ENCODE measurements around the gene PRKG1. TPM values are rescaled to one million over a fixed set of nuclear protein-coding genes. Genes with fewer than 3 reads are reported as not detected.
A peak's percentile ranks its signal among the peaks of the same experiment; 100 is the strongest.

The PRKG1 gene
- total RNA-seq, 2 donors from 2014 or later = 1.3 to 2.7 TPM

- Mint-ChIP-seq H3K9me3 (peaks cover 2% of the 10 kb centered on the region), H3K27me3 (ENCODE audit: insufficient read depth) (peaks cover 8% of the 10 kb centered on the region), H3K4me1 (peaks cover 8% of the 10 kb centered on the region), H3K27ac (no peak overlapping the region), H3K36me3 (ENCODE audit: low read depth) (no peaks in the 10 kb centered on the region), H3K4me3 (no peak overlapping the region)
- H3K9ac ChIP-seq (ENCODE audit: extremely low read depth, low read length, poor library complexity, severe bottlenecking) = no peak overlapping the region
- no peak for TF ChIP-seq CTCF (conservative IDR thresholded peaks at IDR 0.05)
- no peaks in the 10 kb centered on the region for H3K9me3 ChIP-seq (ENCODE audit: control insufficient read depth, low read length)
- no peaks in the 10 kb centered on the region for H3K36me3 ChIP-seq (ENCODE audit: control insufficient read depth, insufficient read depth, low read length)
- peaks cover 3% of the 10 kb centered on the region for H3K4me1 ChIP-seq (ENCODE audit: control insufficient read depth, insufficient read depth, low read length)
- no peak overlapping the region for H3K4me3 ChIP-seq (ENCODE audit: low read length)
- no peak overlapping the region for H3K27ac ChIP-seq (ENCODE audit: low read depth, low read length)
- 82 to 94% methylated on average over 2 of the region's 2 CpGs for WGBS, 2 experiments (ENCODE audit: insufficient coverage in 1 of 2, insufficient read length in 1 of 2)
- no peak for DNase-seq
- peaks cover 35% of the 10 kb centered on the region for H3K27me3 ChIP-seq (ENCODE audit: control insufficient read depth, insufficient read depth, low read length, poor library complexity, severe bottlenecking)
These were observed 395.4 kb downstream of the PRKG1 start for GRCh38 chr10:51469686-51470085.

GRCh38 chr10:51471271-51471670 lies 397.0 kb downstream of the PRKG1 start:
- TF ChIP-seq CTCF (conservative IDR thresholded peaks at IDR 0.05) = no peak
- Mint-ChIP-seq H3K27me3 (ENCODE audit: insufficient read depth) (peaks cover 8% of the 10 kb centered on the region), H3K9me3 (no peaks in the 10 kb centered on the region), H3K4me1 (peaks cover 15% of the 10 kb centered on the region), H3K27ac (no peak overlapping the region), H3K36me3 (ENCODE audit: low read depth) (no peaks in the 10 kb centered on the region), H3K4me3 (no peak overlapping the region)
- peaks cover 3% of the 10 kb centered on the region for H3K4me1 ChIP-seq (ENCODE audit: control insufficient read depth, insufficient read depth, low read length)
- peak; percentile 64 for DNase-seq
- no peak overlapping the region for H3K4me3 ChIP-seq (ENCODE audit: low read length)
- H3K27ac ChIP-seq (ENCODE audit: low read depth, low read length) = no peak overlapping the region
- H3K9ac ChIP-seq (ENCODE audit: extremely low read depth, low read length, poor library complexity, severe bottlenecking) = no peak overlapping the region
- H3K9me3 ChIP-seq (ENCODE audit: control insufficient read depth, low read length) = no peaks in the 10 kb centered on the region
- H3K36me3 ChIP-seq (ENCODE audit: control insufficient read depth, insufficient read depth, low read length) = no peaks in the 10 kb centered on the region
- H3K27me3 ChIP-seq (ENCODE audit: control insufficient read depth, insufficient read depth, low read length, poor library complexity, severe bottlenecking) = peaks cover 35% of the 10 kb centered on the region
- 40 to 83% methylated on average over 1 to 4 of the region's 4 CpGs for WGBS, 2 experiments (ENCODE audit: insufficient coverage in 1 of 2, insufficient read length in 1 of 2)

GRCh38 chr10:51472154-51472553 lies 397.9 kb downstream of the PRKG1 start:
- Mint-ChIP-seq H3K36me3 (ENCODE audit: low read depth) (no peaks in the 10 kb centered on the region), H3K4me1 (peaks cover 16% of the 10 kb centered on the region), H3K27ac (no peak overlapping the region), H3K4me3 (no peak overlapping the region), H3K9me3 (no peaks in the 10 kb centered on the region), H3K27me3 (ENCODE audit: insufficient read depth) (peaks cover 8% of the 10 kb centered on the region)
- DNase-seq = no peak
- no peak overlapping the region for H3K27ac ChIP-seq (ENCODE audit: low read depth, low read length)
- no peaks in the 10 kb centered on the region for H3K36me3 ChIP-seq (ENCODE audit: control insufficient read depth, insufficient read depth, low read length)
- H3K4me1 ChIP-seq (ENCODE audit: control insufficient read depth, insufficient read depth, low read length) = peaks cover 3% of the 10 kb centered on the region
- H3K9me3 ChIP-seq (ENCODE audit: control insufficient read depth, low read length) = no peaks in the 10 kb centered on the region
- WGBS, 2 experiments (ENCODE audit: insufficient coverage in 1 of 2, insufficient read length in 1 of 2) = no CpG with 5 or more reads among the region's 1 CpG
- no peak overlapping the region for H3K9ac ChIP-seq (ENCODE audit: extremely low read depth, low read length, poor library complexity, severe bottlenecking)
- H3K4me3 ChIP-seq (ENCODE audit: low read length) = no peak overlapping the region
- peaks cover 35% of the 10 kb centered on the region for H3K27me3 ChIP-seq (ENCODE audit: control insufficient read depth, insufficient read depth, low read length, poor library complexity, severe bottlenecking)
- TF ChIP-seq CTCF (conservative IDR thresholded peaks at IDR 0.05) = no peak
